Measurements from ENCODE around the gene GLRA1. TPM values are rescaled to one million over a fixed set of nuclear protein-coding genes. Genes with fewer than 3 reads are reported as not detected.

Gene GLRA1
- total RNA-seq, 1 experiment from 2014 or later: not detected

- intact Hi-C loops (cut with micrococcal nuclease; ENCODE audit: unreplicated experiment): no loop called here
- H3K27ac Mint-ChIP-seq (ENCODE audit: unreplicated experiment): no peak overlapping the region
- H3K9me3 Mint-ChIP-seq (ENCODE audit: low read depth, unreplicated experiment): no peaks in the 10 kb centered on the region
- H3K4me3 Mint-ChIP-seq (ENCODE audit: low read depth, unreplicated experiment): no peak overlapping the region
- H3K27me3 Mint-ChIP-seq (ENCODE audit: unreplicated experiment): peaks cover 85% of the 10 kb centered on the region
- no peaks in the 10 kb centered on the region for H3K4me1 Mint-ChIP-seq (ENCODE audit: low read depth, unreplicated experiment)
- no peak for TF ChIP-seq CTCF (IDR thresholded peaks at IDR 0.05; ENCODE audit: unreplicated experiment)
- BruUV-seq (replicated peaks): no TSS peak
- DNase-seq: no peak
- H3K36me3 Mint-ChIP-seq (ENCODE audit: insufficient read depth, unreplicated experiment): no peaks in the 10 kb centered on the region
- CTCF ChIA-PET: no interaction called here
Observed at GRCh38 chr5:151902215-151902614, 22.4 kb downstream of the GLRA1 start.

GRCh38 chr5:151901611-151902010 lies 23.0 kb downstream of the GLRA1 start:
- Mint-ChIP-seq H3K4me1 (ENCODE audit: low read depth, unreplicated experiment) (peaks cover 5% of the 10 kb centered on the region), H3K4me3 (ENCODE audit: low read depth, unreplicated experiment) (no peak overlapping the region), H3K27ac (ENCODE audit: unreplicated experiment) (no peak overlapping the region), H3K27me3 (ENCODE audit: unreplicated experiment) (peaks cover 79% of the 10 kb centered on the region), H3K9me3 (ENCODE audit: low read depth, unreplicated experiment) (no peaks in the 10 kb centered on the region), H3K36me3 (ENCODE audit: insufficient read depth, unreplicated experiment) (no peaks in the 10 kb centered on the region)
- intact Hi-C loops (cut with micrococcal nuclease; ENCODE audit: unreplicated experiment): no loop called here
- BruUV-seq (replicated peaks): no TSS peak
- CTCF ChIA-PET: no interaction called here
- TF ChIP-seq CTCF (IDR thresholded peaks at IDR 0.05; ENCODE audit: unreplicated experiment): no peak
- DNase-seq: no peak

- Mint-ChIP-seq H3K27me3 (ENCODE audit: unreplicated experiment) (peaks cover 72% of the 10 kb centered on the region), H3K9me3 (ENCODE audit: low read depth, unreplicated experiment) (no peaks in the 10 kb centered on the region), H3K4me1 (ENCODE audit: low read depth, unreplicated experiment) (peaks cover 12% of the 10 kb centered on the region), H3K27ac (ENCODE audit: unreplicated experiment) (no peak overlapping the region), H3K4me3 (ENCODE audit: low read depth, unreplicated experiment) (no peak overlapping the region), H3K36me3 (ENCODE audit: insufficient read depth, unreplicated experiment) (no peaks in the 10 kb centered on the region)
- BruUV-seq (replicated peaks): no TSS peak
- no peak for DNase-seq
- CTCF ChIA-PET: no interaction called here
- intact Hi-C loops (cut with micrococcal nuclease; ENCODE audit: unreplicated experiment): no loop called here
- no peak for TF ChIP-seq CTCF (IDR thresholded peaks at IDR 0.05; ENCODE audit: unreplicated experiment)
Observed at GRCh38 chr5:151900891-151901290, 23.8 kb downstream of the GLRA1 start.

GRCh38 chr5:151899399-151899798 lies 25.3 kb downstream of the GLRA1 start:
- Mint-ChIP-seq H3K4me1 (ENCODE audit: low read depth, unreplicated experiment) (peaks cover 13% of the 10 kb centered on the region), H3K9me3 (ENCODE audit: low read depth, unreplicated experiment) (no peaks in the 10 kb centered on the region), H3K36me3 (ENCODE audit: insufficient read depth, unreplicated experiment) (no peaks in the 10 kb centered on the region), H3K27me3 (ENCODE audit: unreplicated experiment) (peaks cover 65% of the 10 kb centered on the region), H3K4me3 (ENCODE audit: low read depth, unreplicated experiment) (no peak overlapping the region), H3K27ac (ENCODE audit: unreplicated experiment) (no peak overlapping the region)
- no peak for TF ChIP-seq CTCF (IDR thresholded peaks at IDR 0.05; ENCODE audit: unreplicated experiment)
- intact Hi-C loops (cut with micrococcal nuclease; ENCODE audit: unreplicated experiment): no loop called here
- no TSS peak for BruUV-seq (replicated peaks)
- CTCF ChIA-PET: no interaction called here
- no peak for DNase-seq

Measured in Calu3 (cell line).